Upper lobe of left lung (tissue), 4 donors: ENCODE data around the gene HAL.

Experiments
- POLR2A ChIP-seq, 4 donors: fragments of 450-650 bp; IDR thresholded peaks; one replicate each; pipeline ENCODE4 v1.5.1; 2016 to 2017; ENCODE audit warnings: antibody characterized with exemption in 4 of 4, mild to moderate bottlenecking in 2 of 4
- POLR2AphosphoS5 ChIP-seq, 2 donors: sonication (generic); formaldehyde crosslinking; IDR thresholded peaks; one replicate each; pipeline ENCODE4 v1.5.1; 2017; ENCODE audit warnings: antibody characterized with exemption in 2 of 2
- TF ChIP-seq, protein P1 (sequence below), 6 experiments: fragments of 450-650 bp in 4 of 6; fragments of 200-600 bp in 2 of 6; sonication (generic) in 2 of 6; IDR thresholded peaks; one replicate each; pipeline ENCODE4 v1.5.1; 2016 to 2019; ENCODE audit warnings: antibody characterized with exemption in 6 of 6

DNA sequence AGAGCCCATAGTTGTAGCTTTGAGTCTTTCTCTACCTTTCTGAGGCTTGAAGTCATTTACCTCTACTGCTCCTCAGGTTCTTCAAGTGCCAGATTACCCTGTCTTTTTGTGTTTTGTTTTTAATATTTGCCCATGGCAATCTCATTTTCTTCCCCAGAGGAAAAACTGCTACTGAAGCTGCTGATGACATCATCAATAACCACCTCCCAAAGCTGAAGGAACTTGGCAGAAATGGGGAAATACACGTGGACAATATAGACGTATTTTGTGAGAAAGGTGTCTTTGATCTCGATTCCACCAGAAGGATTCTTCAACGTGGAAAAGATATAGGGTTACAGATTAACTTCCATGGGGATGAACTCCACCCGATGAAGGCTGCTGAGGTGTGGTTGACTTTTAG, 35.9 kb downstream of the HAL start:
- TF ChIP-seq, protein P1, sequence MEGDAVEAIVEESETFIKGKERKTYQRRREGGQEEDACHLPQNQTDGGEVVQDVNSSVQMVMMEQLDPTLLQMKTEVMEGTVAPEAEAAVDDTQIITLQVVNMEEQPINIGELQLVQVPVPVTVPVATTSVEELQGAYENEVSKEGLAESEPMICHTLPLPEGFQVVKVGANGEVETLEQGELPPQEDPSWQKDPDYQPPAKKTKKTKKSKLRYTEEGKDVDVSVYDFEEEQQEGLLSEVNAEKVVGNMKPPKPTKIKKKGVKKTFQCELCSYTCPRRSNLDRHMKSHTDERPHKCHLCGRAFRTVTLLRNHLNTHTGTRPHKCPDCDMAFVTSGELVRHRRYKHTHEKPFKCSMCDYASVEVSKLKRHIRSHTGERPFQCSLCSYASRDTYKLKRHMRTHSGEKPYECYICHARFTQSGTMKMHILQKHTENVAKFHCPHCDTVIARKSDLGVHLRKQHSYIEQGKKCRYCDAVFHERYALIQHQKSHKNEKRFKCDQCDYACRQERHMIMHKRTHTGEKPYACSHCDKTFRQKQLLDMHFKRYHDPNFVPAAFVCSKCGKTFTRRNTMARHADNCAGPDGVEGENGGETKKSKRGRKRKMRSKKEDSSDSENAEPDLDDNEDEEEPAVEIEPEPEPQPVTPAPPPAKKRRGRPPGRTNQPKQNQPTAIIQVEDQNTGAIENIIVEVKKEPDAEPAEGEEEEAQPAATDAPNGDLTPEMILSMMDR (IDR thresholded peaks at IDR 0.05) = no peak
- no peak for TF ChIP-seq POLR2A (IDR thresholded peaks at IDR 0.05)
- TF ChIP-seq POLR2AphosphoS5 (IDR thresholded peaks at IDR 0.05) = no peak
